HG02973 (cell line): ENCODE measurements around the gene PPP1R27.

Source experiments
- ATAC-seq: cut with Tn5 transposase; IDR thresholded peaks from one replicate; pipeline ENCODE4 v1.9.1; 2021; ENCODE audit warnings: moderate library complexity; ENCODE audit not compliant: unreplicated experiment

PPP1R27 gene, protein sequence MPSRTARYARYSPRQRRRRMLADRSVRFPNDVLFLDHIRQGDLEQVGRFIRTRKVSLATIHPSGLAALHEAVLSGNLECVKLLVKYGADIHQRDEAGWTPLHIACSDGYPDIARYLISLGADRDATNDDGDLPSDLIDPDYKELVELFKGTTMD

GRCh38 chr17:81834831-81835267 lies at the start of gene PPP1R27:
Gene PPP1R27 (minus strand): TSS chr17:81835050. CDS start chr17:81834953, 97 bp downstream.
- ATAC-seq, result no peak

DNA sequence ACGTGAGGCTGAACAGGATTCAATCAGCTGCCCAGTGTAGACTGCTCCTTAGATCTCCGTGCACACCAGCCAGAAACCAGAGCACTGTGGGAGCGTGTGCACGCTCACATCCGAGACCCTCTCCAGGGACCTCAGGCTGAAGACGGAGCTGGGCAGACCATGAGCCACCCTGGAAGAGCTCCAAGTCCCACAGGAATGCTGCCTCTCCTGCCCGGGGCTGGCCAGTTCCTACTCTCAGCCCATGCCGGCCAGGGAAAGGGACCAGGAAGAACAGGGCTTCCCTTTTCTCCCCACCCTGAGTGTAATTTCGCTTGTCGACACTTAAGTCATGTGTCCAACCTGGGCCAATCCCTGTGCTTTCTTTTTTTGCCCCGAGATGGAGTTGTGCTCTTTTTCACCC lies 49.7 kb upstream of the PPP1R27 start:
- ATAC-seq, result no peak

DNA sequence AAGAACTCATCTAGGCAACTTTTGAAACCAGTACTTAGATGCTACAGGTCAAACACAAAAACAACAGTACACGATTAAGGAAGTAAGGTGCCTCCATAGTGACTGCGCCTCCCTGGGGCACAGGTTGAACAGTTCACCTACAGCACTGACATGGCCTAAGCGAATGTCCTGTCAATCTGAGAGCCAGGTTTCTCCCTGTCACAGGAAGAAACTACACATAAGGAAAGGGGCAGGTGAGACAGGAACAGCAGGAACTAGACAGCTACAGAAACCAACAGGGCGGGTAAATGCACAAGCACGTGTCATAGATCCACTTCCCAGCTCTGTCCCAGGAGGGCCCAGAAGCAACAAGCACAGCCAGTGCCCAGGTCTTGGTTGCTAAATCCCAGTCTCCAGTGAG lies 44.3 kb upstream of the PPP1R27 start:
- ATAC-seq, result no peak

DNA sequence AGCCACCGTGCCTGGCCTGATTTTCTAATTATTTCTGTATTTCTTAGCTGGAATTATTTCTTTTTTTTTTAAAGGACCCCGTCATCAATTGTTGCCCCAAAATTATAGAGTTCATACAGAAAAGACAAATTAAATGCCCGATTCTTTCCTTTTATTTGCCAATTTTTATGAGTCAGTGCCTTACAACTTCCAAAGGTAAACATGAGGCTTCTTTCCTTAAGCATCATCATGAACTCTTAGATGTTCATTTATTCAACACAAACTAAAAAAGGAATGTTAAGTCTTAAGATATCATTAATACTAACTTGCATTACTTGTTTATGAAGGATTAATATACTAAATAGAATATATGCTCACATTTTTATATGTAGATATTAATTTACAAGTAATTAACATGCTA lies 43.4 kb upstream of the PPP1R27 start:
- no peak for ATAC-seq

- no peak for ATAC-seq
These were observed 42.7 kb upstream of the PPP1R27 start for GRCh38 chr17:81877569-81877968.

DNA sequence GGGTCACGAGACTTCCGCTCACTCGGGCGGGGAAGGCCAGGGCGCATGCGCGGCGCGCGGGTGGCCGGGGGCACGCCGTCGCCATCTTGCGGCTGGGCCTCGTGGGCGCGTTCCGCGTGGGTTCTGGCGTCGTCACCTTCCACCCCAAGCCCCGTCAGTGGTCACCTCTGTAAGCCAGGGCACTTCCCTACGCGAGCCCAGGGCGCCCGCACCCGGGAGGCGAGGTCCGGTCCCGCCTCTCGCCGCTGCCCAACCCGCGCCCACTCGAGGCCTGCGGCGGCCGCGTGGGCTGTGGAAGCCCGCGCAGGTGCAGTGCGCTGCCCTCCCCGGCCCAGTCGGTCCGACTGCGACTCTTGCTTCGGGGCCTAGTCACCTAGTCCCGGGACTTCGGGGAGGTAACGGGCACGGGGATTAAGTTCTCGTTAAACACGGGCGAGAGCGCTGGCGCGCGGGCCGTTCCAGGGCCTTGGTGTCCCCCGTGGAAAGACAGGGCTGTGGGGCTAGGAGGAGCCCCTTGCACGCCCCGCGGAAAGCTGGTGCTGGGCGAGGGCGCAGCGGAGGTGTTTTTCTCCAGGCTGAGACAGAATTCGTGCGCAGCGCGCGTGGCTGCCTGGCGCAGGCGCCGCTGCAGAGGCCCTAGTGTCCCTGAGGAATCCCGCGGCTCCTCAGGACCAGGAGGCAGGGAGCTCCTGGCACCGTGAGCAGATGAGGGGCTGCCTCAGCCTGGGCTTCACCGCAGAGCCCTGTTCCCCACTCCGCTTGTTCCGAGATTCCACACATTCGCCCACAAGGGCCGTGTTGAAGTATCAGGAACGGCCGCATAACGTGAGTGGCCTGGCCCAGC lies 36.8 kb upstream of the PPP1R27 start:
- peak; percentile 40 for ATAC-seq

GRCh38 chr17:81870981-81871386 lies 36.1 kb upstream of the PPP1R27 start, which contains the start of gene ARHGDIA:
Gene ARHGDIA (minus strand): TSS chr17:81871337. CDS start chr17:81869930, 1,407 bp downstream.
- peak; percentile 4 for ATAC-seq

- ATAC-seq, result peak; percentile 14
These were observed 35.5 kb upstream of the PPP1R27 start for GRCh38 chr17:81870131-81870980.

- ATAC-seq, result no peak
These were observed 34.6 kb upstream of the PPP1R27 start for GRCh38 chr17:81869221-81870130.

DNA sequence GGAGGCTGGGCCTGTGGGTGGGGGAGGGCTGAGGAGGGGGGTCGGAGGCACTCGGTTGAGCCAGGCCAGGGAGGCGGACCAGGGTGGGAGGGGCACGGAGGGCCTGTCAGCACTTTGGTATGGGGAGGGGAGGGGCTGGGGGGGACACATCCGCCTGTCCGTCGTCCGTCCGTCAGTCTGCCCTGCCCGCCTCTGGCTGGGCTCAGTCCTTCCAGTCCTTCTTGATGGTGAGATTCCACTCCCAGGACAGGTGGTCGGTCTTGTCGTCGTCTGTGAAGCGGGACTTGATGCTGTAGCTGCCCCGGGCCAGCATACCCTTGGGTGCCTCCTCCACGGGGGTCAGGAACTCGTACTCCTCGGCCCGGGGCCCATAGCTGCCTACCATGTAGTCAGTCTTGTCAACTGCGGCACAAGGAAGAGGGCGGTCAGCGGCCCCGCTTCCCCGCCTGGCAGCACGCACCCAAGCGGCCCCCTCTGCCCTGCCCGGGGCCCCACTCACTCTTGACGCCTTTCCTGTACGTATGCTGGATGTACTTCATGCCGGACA lies 33.9 kb upstream of the PPP1R27 start:
- ATAC-seq, result no peak

- ATAC-seq, result no peak
These were observed 33.3 kb upstream of the PPP1R27 start for GRCh38 chr17:81867991-81868673.

GRCh38 chr17:81867170-81867990 lies 32.5 kb upstream of the PPP1R27 start:
- ATAC-seq, result no peak

- no peak for ATAC-seq
These were observed 31.8 kb upstream of the PPP1R27 start for GRCh38 chr17:81866440-81867169.

- no peak for ATAC-seq
These were observed 31.0 kb upstream of the PPP1R27 start for GRCh38 chr17:81865733-81866439.

GRCh38 chr17:81865358-81865732 lies 30.5 kb upstream of the PPP1R27 start:
- ATAC-seq, result no peak

DNA sequence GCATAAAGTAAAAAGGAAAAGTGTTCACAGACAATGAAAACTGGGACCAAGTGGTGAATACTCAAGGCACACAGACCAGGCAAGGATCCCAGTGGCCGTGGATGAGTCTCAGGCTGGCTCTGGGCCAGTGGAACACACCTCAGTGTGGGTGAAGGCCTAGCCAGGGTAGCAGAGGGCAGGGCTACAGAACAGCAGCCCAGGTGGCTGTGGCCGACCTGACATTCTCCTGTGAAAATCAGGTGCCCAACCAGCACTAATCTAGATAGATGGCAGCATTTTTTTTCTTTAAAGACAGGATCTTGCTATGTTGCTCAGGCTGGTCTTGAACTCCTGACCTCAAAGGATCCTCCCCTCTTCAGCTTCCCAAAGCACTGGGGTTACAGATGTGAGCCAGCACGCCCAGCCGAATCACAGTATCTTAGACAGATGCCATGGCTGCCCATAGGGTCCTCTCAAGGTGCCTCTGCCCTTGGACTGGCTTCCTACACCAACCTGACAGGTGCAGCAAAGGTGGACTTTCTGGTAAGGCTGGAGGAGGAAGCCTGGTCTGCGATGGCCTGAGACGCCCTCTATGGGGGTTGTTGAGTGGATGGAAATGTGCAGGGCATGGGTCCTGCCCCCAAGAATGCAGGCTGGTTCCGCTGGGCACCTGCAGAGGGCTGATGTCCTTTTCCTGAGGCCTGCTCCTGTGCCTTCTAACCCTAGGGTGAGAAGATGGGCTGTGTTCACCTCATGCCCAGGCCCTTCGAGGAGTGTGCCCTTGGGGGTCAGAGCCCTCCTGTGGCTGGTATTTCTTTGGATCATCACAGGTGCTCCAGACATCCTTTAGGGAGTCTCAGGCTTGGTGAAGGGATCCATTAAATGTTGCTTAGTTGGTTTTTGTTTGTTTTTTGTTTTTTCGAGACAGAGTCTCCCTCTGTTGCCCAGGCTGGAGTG lies 29.3 kb upstream of the PPP1R27 start:
- ATAC-seq, result no peak
